ENCODE measurements around the gene SYT5. TPM values are rescaled to one million over a fixed set of nuclear protein-coding genes. Genes with fewer than 3 reads are reported as not detected.

SYT5 gene
- total and polyA plus RNA-seq, 9 of the 15 experiments (the other 6 are each of a cell fraction or from before 2014, with no cell fraction given), result 1.3 to 20.9 (median 8.8) TPM

DNA sequence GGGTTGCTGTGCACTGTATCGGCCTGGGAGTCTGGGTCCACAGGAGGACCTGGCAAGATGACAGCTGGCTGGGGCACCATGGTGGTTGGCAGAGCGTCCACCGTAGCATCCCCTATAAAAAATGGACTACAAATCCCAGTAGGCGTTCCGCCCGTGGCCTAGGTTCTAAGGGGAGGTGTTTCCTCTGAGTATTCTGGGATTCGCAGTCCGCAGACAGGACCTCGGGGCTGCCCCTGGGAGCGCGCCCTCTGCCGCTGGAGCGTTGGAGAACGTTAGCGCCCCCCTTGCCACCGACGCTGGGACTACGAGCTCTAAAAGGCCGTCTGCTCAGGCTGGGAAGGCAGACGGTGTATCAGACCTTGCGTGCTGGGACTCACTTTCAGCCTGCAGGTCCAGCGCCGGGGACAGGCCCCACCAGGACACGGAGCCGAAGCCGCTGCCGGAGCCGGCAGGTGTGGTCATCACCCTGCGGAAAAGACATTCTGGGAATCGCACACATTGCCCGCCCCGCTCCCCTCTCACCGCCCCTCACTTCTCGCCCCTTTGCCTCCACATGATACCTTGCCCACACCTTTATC is 14.0 kb downstream of the SYT5 start (continued):
- TF ChIP-seq, protein P1, sequence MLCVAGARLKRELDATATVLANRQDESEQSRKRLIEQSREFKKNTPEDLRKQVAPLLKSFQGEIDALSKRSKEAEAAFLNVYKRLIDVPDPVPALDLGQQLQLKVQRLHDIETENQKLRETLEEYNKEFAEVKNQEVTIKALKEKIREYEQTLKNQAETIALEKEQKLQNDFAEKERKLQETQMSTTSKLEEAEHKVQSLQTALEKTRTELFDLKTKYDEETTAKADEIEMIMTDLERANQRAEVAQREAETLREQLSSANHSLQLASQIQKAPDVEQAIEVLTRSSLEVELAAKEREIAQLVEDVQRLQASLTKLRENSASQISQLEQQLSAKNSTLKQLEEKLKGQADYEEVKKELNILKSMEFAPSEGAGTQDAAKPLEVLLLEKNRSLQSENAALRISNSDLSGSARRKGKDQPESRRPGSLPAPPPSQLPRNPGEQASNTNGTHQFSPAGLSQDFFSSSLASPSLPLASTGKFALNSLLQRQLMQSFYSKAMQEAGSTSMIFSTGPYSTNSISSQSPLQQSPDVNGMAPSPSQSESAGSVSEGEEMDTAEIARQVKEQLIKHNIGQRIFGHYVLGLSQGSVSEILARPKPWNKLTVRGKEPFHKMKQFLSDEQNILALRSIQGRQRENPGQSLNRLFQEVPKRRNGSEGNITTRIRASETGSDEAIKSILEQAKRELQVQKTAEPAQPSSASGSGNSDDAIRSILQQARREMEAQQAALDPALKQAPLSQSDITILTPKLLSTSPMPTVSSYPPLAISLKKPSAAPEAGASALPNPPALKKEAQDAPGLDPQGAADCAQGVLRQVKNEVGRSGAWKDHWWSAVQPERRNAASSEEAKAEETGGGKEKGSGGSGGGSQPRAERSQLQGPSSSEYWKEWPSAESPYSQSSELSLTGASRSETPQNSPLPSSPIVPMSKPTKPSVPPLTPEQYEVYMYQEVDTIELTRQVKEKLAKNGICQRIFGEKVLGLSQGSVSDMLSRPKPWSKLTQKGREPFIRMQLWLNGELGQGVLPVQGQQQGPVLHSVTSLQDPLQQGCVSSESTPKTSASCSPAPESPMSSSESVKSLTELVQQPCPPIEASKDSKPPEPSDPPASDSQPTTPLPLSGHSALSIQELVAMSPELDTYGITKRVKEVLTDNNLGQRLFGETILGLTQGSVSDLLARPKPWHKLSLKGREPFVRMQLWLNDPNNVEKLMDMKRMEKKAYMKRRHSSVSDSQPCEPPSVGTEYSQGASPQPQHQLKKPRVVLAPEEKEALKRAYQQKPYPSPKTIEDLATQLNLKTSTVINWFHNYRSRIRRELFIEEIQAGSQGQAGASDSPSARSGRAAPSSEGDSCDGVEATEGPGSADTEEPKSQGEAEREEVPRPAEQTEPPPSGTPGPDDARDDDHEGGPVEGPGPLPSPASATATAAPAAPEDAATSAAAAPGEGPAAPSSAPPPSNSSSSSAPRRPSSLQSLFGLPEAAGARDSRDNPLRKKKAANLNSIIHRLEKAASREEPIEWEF (CRISPR knock-in tag; IDR thresholded peaks at IDR 0.05), result no peak
- TF ChIP-seq GMEB1 (CRISPR knock-in tag; IDR thresholded peaks at IDR 0.05) (0 out of 2 replicates have a peak, but pooled peaks have one; percentile 25), MYC (IDR thresholded peaks at IDR 0.05; ENCODE audit: low read depth, low read length) (0 out of 2 replicates have a peak, but pooled peaks have one; percentile 12), MYC (CRISPR knock-in tag; IDR thresholded peaks at IDR 0.05; ENCODE audit: borderline replicate concordance, low read depth) (no peak), THRAP3 (IDR thresholded peaks at IDR 0.05; ENCODE audit: borderline replicate concordance) (0 out of 2 replicates have a peak, but pooled peaks have one; percentile 5), SMAD4 (CRISPR knock-in tag; conservative IDR thresholded peaks at IDR 0.05) (peak; percentile 61; the same call in 1 of the 2 replicates), KDM5B (IDR thresholded peaks at IDR 0.05; ENCODE audit: insufficient replicate concordance, low read depth, low read length) (no peak), RAD21 (CRISPR knock-in tag; conservative IDR thresholded peaks at IDR 0.05 in 1 of 2, IDR thresholded peaks at IDR 0.05 in 1 of 2) (peak in 1 of 2 experiments; percentile 64; a peak in 3 of 4 replicates)
- TF ChIP-seq, protein P2, sequence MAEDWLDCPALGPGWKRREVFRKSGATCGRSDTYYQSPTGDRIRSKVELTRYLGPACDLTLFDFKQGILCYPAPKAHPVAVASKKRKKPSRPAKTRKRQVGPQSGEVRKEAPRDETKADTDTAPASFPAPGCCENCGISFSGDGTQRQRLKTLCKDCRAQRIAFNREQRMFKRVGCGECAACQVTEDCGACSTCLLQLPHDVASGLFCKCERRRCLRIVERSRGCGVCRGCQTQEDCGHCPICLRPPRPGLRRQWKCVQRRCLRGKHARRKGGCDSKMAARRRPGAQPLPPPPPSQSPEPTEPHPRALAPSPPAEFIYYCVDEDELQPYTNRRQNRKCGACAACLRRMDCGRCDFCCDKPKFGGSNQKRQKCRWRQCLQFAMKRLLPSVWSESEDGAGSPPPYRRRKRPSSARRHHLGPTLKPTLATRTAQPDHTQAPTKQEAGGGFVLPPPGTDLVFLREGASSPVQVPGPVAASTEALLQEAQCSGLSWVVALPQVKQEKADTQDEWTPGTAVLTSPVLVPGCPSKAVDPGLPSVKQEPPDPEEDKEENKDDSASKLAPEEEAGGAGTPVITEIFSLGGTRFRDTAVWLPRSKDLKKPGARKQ (CRISPR knock-in tag; IDR thresholded peaks at IDR 0.05), result peak; percentile 88; the same call in 1 of the 2 replicates
- TF ChIP-seq, protein P3, sequence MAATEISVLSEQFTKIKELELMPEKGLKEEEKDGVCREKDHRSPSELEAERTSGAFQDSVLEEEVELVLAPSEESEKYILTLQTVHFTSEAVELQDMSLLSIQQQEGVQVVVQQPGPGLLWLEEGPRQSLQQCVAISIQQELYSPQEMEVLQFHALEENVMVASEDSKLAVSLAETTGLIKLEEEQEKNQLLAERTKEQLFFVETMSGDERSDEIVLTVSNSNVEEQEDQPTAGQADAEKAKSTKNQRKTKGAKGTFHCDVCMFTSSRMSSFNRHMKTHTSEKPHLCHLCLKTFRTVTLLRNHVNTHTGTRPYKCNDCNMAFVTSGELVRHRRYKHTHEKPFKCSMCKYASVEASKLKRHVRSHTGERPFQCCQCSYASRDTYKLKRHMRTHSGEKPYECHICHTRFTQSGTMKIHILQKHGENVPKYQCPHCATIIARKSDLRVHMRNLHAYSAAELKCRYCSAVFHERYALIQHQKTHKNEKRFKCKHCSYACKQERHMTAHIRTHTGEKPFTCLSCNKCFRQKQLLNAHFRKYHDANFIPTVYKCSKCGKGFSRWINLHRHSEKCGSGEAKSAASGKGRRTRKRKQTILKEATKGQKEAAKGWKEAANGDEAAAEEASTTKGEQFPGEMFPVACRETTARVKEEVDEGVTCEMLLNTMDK (IDR thresholded peaks at IDR 0.05; ENCODE audit: borderline replicate concordance, insufficient read depth, low read depth, low read length, poor library complexity, severe bottlenecking), result peak; percentile 94
